Hepatocyte (in vitro differentiated cells): ENCODE data around the gene PKP4. TPM values are rescaled to one million over a fixed set of nuclear protein-coding genes. Genes with fewer than 3 reads are reported as not detected.

Experiments used
- DNase-seq: peaks from one replicate; pipeline ENCODE4 v3.0.0-alpha.2; 2016; ENCODE audit warnings: low spot score
- H2AFZ ChIP-seq: fragments of 200-600 bp; sonication (generic); 2 replicates; pipeline ENCODE4 v1.6.0; 2016; ENCODE audit warnings: antibody characterized with exemption, mild to moderate bottlenecking
- H3K27ac ChIP-seq: fragments of 200-600 bp; sonication (generic); 2 replicates; pipeline ENCODE4 v1.5.1; 2016; ENCODE audit warnings: mild to moderate bottlenecking
- H3K27me3 ChIP-seq: fragments of 200-600 bp; sonication (generic); 2 replicates; pipeline ENCODE4 v1.6.1; 2016
- H3K36me3 ChIP-seq: fragments of 200-600 bp; sonication (generic); replicated peaks from 2 replicates; pipeline ENCODE4 v1.5.1; 2016; ENCODE audit warnings: low read depth; ENCODE audit not compliant: insufficient read depth
- H3K4me1 ChIP-seq: fragments of 200-600 bp; sonication (generic); 2 replicates; pipeline ENCODE4 v1.5.1; 2016; ENCODE audit warnings: mild to moderate bottlenecking, moderate library complexity; ENCODE audit not compliant: insufficient read depth
- H3K4me2 ChIP-seq: fragments of 200-600 bp; sonication (generic); 2 replicates; pipeline ENCODE4 v1.6.0; 2016
- H3K4me3 ChIP-seq: fragments of 200-600 bp; sonication (generic); 2 replicates; pipeline ENCODE4 v1.5.1; 2016; ENCODE audit warnings: mild to moderate bottlenecking
- H3K79me2 ChIP-seq: fragments of 200-600 bp; sonication (generic); 2 replicates; pipeline ENCODE4 v1.6.0; 2017; ENCODE audit warnings: mild to moderate bottlenecking
- H3K9me2 ChIP-seq: fragments of 200-600 bp; sonication (generic); replicated peaks from 2 replicates; pipeline ENCODE4 v1.6.0; 2017; ENCODE audit warnings: mild to moderate bottlenecking; ENCODE audit not compliant: insufficient read depth
- H3K9me3 ChIP-seq: fragments of 200-600 bp; sonication (generic); 2 replicates; pipeline ENCODE4 v1.5.1; 2016; ENCODE audit warnings: low read depth, mild to moderate bottlenecking
- H4K20me1 ChIP-seq: fragments of 200-600 bp; sonication (generic); 2 replicates; pipeline ENCODE4 v1.6.0; 2016; ENCODE audit warnings: mild to moderate bottlenecking; ENCODE audit not compliant: insufficient read depth, poor library complexity, severe bottlenecking
- CTCF ChIP-seq: fragments of 200-600 bp; sonication (generic); IDR thresholded peaks from 2 replicates; pipeline ENCODE4 v1.5.1; 2016; ENCODE audit warnings: antibody characterized with exemption, mild to moderate bottlenecking; ENCODE audit not compliant: poor library complexity
- EZH2 ChIP-seq: fragments of 200-600 bp; sonication (generic); IDR thresholded peaks from 2 replicates; pipeline ENCODE4 v1.6.1; 2016; ENCODE audit warnings: antibody characterized with exemption, mild to moderate bottlenecking, borderline replicate concordance
- EZH2phosphoT487 ChIP-seq: fragments of 200-600 bp; sonication (generic); IDR thresholded peaks from one replicate; pipeline ENCODE4 v1.6.1; 2018; ENCODE audit warnings: antibody characterized with exemption, mild to moderate bottlenecking, low read depth, moderate library complexity; ENCODE audit not compliant: unreplicated experiment, severe bottlenecking
- WGBS: methylation state at CpG from one replicate; pipeline ENCODE4 v1.1.6; 2016; ENCODE audit warnings: low lambda C conversion rate; ENCODE audit errors: missing lambda C conversion rate; 5-methylcytosine and 5-hydroxymethylcytosine counted together
- polyA plus RNA-seq: library from polyadenylated mRNA; unstranded; fragments of >200 nt; fragmentation: Nextera tagmentation; extraction: Ambion mirVana; gene quantifications from 2 replicates; pipeline ENCODE4 v1.2.1, GENCODE V29; 2016
- total RNA-seq: library from RNA; depleted of rRNA; stranded (reverse); fragments of >200 nt; gene quantifications from 2 replicates; pipeline ENCODE4 v1.2.3, GENCODE V29; 2014

Gene PKP4
- total and polyA plus RNA-seq, 2 experiments from 2014 or later = 10.6 to 32.2 TPM

GRCh38 chr2:158559252-158559651 lies 102.5 kb downstream of the PKP4 start:
- no peak overlapping the region for H3K4me3 ChIP-seq
- H3K9me2 ChIP-seq = no peaks in the 10 kb centered on the region
- H3K4me1 ChIP-seq = peaks cover 11% of the 10 kb centered on the region
- 94% methylated on average over 4 of the region's 4 CpGs for WGBS
- H3K27me3 ChIP-seq = no peaks in the 10 kb centered on the region
- TF ChIP-seq EZH2 = no peak
- no peak for TF ChIP-seq CTCF
- TF ChIP-seq EZH2phosphoT487 = no peak
- H3K36me3 ChIP-seq = no peaks in the 10 kb centered on the region
- H3K4me2 ChIP-seq = no peak overlapping the region
- H2AFZ ChIP-seq = no peak overlapping the region
- H3K9me3 ChIP-seq = no peaks in the 10 kb centered on the region
- no peak overlapping the region for H3K27ac ChIP-seq
- no peaks in the 10 kb centered on the region for H4K20me1 ChIP-seq
- no peak for DNase-seq
- H3K79me2 ChIP-seq = peaks cover 7% of the 10 kb centered on the region

- H3K36me3 ChIP-seq = no peaks in the 10 kb centered on the region
- peaks cover 11% of the 10 kb centered on the region for H3K4me1 ChIP-seq
- H3K79me2 ChIP-seq = peaks cover 7% of the 10 kb centered on the region
- H3K27ac ChIP-seq = no peak overlapping the region
- DNase-seq = no peak
- H4K20me1 ChIP-seq = no peaks in the 10 kb centered on the region
- no peak overlapping the region for H3K4me3 ChIP-seq
- H3K9me2 ChIP-seq = no peaks in the 10 kb centered on the region
- TF ChIP-seq CTCF (no peak), EZH2 (no peak), EZH2phosphoT487 (no peak)
- no peaks in the 10 kb centered on the region for H3K27me3 ChIP-seq
- no peak overlapping the region for H3K4me2 ChIP-seq
- no peak overlapping the region for H2AFZ ChIP-seq
- H3K9me3 ChIP-seq = no peaks in the 10 kb centered on the region
These were observed 103.5 kb downstream of the PKP4 start for GRCh38 chr2:158560259-158560658.

GRCh38 chr2:158561054-158561453 lies 104.3 kb downstream of the PKP4 start:
- Histone ChIP-seq H4K20me1 (no peaks in the 10 kb centered on the region), H3K4me3 (no peak overlapping the region), H2AFZ (no peak overlapping the region), H3K4me2 (no peak overlapping the region), H3K36me3 (no peaks in the 10 kb centered on the region), H3K27me3 (no peaks in the 10 kb centered on the region), H3K79me2 (peaks cover 7% of the 10 kb centered on the region), H3K4me1 (peaks cover 11% of the 10 kb centered on the region), H3K9me2 (no peaks in the 10 kb centered on the region), H3K27ac (peak overlapping the region; percentile 39), H3K9me3 (no peaks in the 10 kb centered on the region)
- 67% methylated on average over 3 of the region's 3 CpGs for WGBS
- TF ChIP-seq EZH2phosphoT487 (no peak), EZH2 (no peak), CTCF (no peak)
- no peak for DNase-seq

GRCh38 chr2:158567208-158567607 lies 110.5 kb downstream of the PKP4 start:
- Histone ChIP-seq H3K4me2 (no peak overlapping the region), H3K9me3 (no peaks in the 10 kb centered on the region), H3K9me2 (no peaks in the 10 kb centered on the region), H3K27ac (no peak overlapping the region), H3K4me3 (no peak overlapping the region), H3K36me3 (no peaks in the 10 kb centered on the region), H3K79me2 (peaks cover 3% of the 10 kb centered on the region), H4K20me1 (no peaks in the 10 kb centered on the region), H2AFZ (no peak overlapping the region), H3K27me3 (no peaks in the 10 kb centered on the region), H3K4me1 (no peaks in the 10 kb centered on the region)
- 93% methylated on average over 2 of the region's 2 CpGs for WGBS
- TF ChIP-seq EZH2 = no peak
- TF ChIP-seq CTCF = no peak
- no peak for TF ChIP-seq EZH2phosphoT487
- DNase-seq = no peak
